ENCODE measurements around the gene DBP. TPM values are rescaled to one million over a fixed set of nuclear protein-coding genes. Genes with fewer than 3 reads are reported as not detected.

The DBP gene
- total RNA-seq, 1 experiment from 2014 or later, result 14.2 TPM

GRCh38 chr19:48674921-48675824 lies 38.0 kb upstream of the DBP start:
- intact Hi-C loops (cut with micrococcal nuclease; ENCODE audit: unreplicated experiment), result no loop called here
- H3K27me3 ChIP-seq (replicated peaks; ENCODE audit: insufficient read depth, low read depth, low read length, poor library complexity), result no peaks in the 10 kb centered on the region
- H3K4me3 ChIP-seq (ENCODE audit: low read depth, low read length, poor library complexity, severe bottlenecking), result no peak overlapping the region
- TF ChIP-seq EZH2 (IDR thresholded peaks at IDR 0.05; ENCODE audit: borderline replicate concordance, low read depth, low read length, poor library complexity, severe bottlenecking) (no peak), CTCF (conservative IDR thresholded peaks at IDR 0.05; ENCODE audit: low read depth, low read length) (peak; percentile 94)
- no peaks in the 10 kb centered on the region for H3K9me3 ChIP-seq (ENCODE audit: low read depth, low read length, poor library complexity, severe bottlenecking)
- CTCF ChIA-PET, result interaction anchor here (1.0 to 1.2 kb wide), 2 partner anchors 110 to 295 kb away, joined by 4 to 5 read pairs; no protein-coding TSS in a partner anchor
- H3K4me1 ChIP-seq (ENCODE audit: insufficient read depth, low read length, poor library complexity, severe bottlenecking), result peaks cover 4% of the 10 kb centered on the region
- POLR2A ChIA-PET (ENCODE audit: low non-redundant PET), result no interaction called here
- no peaks in the 10 kb centered on the region for H3K36me3 ChIP-seq (ENCODE audit: insufficient read depth, low read length, poor library complexity, severe bottlenecking)
- no TSS peak for BruUV-seq (replicated peaks)
- DNase-seq (ENCODE audit: low spot score), result peak; percentile 93
- no peak overlapping the region for H3K27ac ChIP-seq (ENCODE audit: low read depth, low read length, poor library complexity, severe bottlenecking)

GRCh38 chr19:48674216-48674809 lies 37.1 kb upstream of the DBP start:
- H3K4me1 ChIP-seq (ENCODE audit: insufficient read depth, low read length, poor library complexity, severe bottlenecking), result peaks cover 4% of the 10 kb centered on the region
- H3K9me3 ChIP-seq (ENCODE audit: low read depth, low read length, poor library complexity, severe bottlenecking), result no peaks in the 10 kb centered on the region
- no peak overlapping the region for H3K4me3 ChIP-seq (ENCODE audit: low read depth, low read length, poor library complexity, severe bottlenecking)
- BruUV-seq (replicated peaks), result no TSS peak
- intact Hi-C loops (cut with micrococcal nuclease; ENCODE audit: unreplicated experiment), result no loop called here
- ChIA-PET CTCF (interaction anchor here (0.7 kb wide), 2 partner anchors 65 to 90 kb away, joined by 3 read pairs; no protein-coding TSS in a partner anchor), POLR2A (ENCODE audit: low non-redundant PET) (no interaction called here)
- H3K27me3 ChIP-seq (replicated peaks; ENCODE audit: insufficient read depth, low read depth, low read length, poor library complexity), result no peaks in the 10 kb centered on the region
- DNase-seq (ENCODE audit: low spot score), result no peak
- no peak for TF ChIP-seq EZH2 (IDR thresholded peaks at IDR 0.05; ENCODE audit: borderline replicate concordance, low read depth, low read length, poor library complexity, severe bottlenecking)
- H3K27ac ChIP-seq (ENCODE audit: low read depth, low read length, poor library complexity, severe bottlenecking), result no peak overlapping the region
- H3K36me3 ChIP-seq (ENCODE audit: insufficient read depth, low read length, poor library complexity, severe bottlenecking), result no peaks in the 10 kb centered on the region

DNA sequence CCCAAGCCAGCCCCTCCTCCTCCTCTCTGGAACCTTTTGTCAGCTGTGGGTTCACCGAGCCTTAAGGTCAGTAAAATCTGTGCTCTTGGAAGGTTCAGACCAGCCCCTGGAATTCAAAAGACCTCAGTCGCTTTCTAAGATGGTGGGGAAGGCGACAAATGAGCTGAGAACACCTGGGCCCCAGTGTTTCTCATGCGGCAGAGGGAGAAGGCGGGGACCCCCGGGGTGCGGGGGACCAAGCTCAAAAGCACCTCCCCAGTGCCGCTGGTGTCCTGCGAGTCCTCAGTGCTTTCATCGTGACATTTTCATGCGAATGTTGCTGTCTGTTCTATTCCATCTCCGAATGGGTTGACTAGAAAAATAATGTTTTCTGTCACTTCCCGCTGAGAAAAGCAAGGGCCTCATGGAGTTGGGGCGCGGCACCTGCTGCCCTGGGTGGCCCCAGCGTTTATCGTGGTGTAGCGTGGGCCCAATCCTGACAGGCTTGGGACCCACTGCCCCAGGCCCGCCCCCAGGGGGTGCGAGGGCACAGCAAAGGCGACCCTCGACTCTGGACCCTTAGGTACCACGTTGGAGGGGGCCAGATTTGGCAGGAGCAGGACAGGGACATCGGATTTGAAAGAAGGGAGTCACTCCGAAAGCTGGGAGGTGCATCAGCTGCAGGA lies 36.4 kb upstream of the DBP start:
- TF ChIP-seq EZH2 (IDR thresholded peaks at IDR 0.05; ENCODE audit: borderline replicate concordance, low read depth, low read length, poor library complexity, severe bottlenecking) (no peak), CTCF (conservative IDR thresholded peaks at IDR 0.05; ENCODE audit: low read depth, low read length) (no peak)
- BruUV-seq (replicated peaks), result no TSS peak
- Histone ChIP-seq H3K4me3 (ENCODE audit: low read depth, low read length, poor library complexity, severe bottlenecking) (no peak overlapping the region), H3K36me3 (ENCODE audit: insufficient read depth, low read length, poor library complexity, severe bottlenecking) (no peaks in the 10 kb centered on the region), H3K9me3 (ENCODE audit: low read depth, low read length, poor library complexity, severe bottlenecking) (no peaks in the 10 kb centered on the region), H3K4me1 (ENCODE audit: insufficient read depth, low read length, poor library complexity, severe bottlenecking) (peaks cover 4% of the 10 kb centered on the region), H3K27me3 (replicated peaks; ENCODE audit: insufficient read depth, low read depth, low read length, poor library complexity) (no peaks in the 10 kb centered on the region), H3K27ac (ENCODE audit: low read depth, low read length, poor library complexity, severe bottlenecking) (no peak overlapping the region)
- ChIA-PET POLR2A (ENCODE audit: low non-redundant PET) (no interaction called here), CTCF (interaction anchor here (0.5 to 0.7 kb wide), 3 partner anchors 66 to 167 kb away, joined by 3 to 5 read pairs (median 3); no protein-coding TSS in a partner anchor)
- DNase-seq (ENCODE audit: low spot score), result no peak
- intact Hi-C loops (cut with micrococcal nuclease; ENCODE audit: unreplicated experiment), result no loop called here

All from A673 (cell line).